Thyroid gland (tissue), 4 donors: ENCODE measurements around the gene HOATZ. TPM values are rescaled to one million over a fixed set of nuclear protein-coding genes. Genes with fewer than 3 reads are reported as not detected.
A peak's percentile ranks its signal among the peaks of the same experiment; 100 is the strongest.

Experiments
- DNase-seq, 2 donors: peaks; one replicate each; pipeline ENCODE4 v3.0.0-alpha.2; 2019
- H3K27ac ChIP-seq, 3 donors: fragments of 200-600 bp; sonication (generic); 1 replicate in 2 of 3; 2 replicates in 1 of 3; pipeline ENCODE4 v1.5.1; 2016 to 2019; ENCODE audit warnings: mild to moderate bottlenecking in 1 of 3, moderate library complexity in 1 of 3
- H3K27me3 ChIP-seq: fragments of 200-600 bp; sonication (generic); one replicate; pipeline ENCODE4 v1.5.1; 2019
- H3K36me3 ChIP-seq, 2 donors: fragments of 200-600 bp; sonication (generic); one replicate each; pipeline ENCODE4 v1.5.1; 2016 to 2019
- H3K4me1 ChIP-seq, 2 donors: fragments of 200-600 bp; sonication (generic); one replicate each; pipeline ENCODE4 v1.5.1; 2017 to 2019
- H3K4me3 ChIP-seq, 3 donors: fragments of 200-600 bp; sonication (generic); replicated peaks in 1 of 3; 1 replicate in 2 of 3; 2 replicates in 1 of 3; pipeline ENCODE4 v1.5.1; 2016; ENCODE audit warnings: mild to moderate bottlenecking in 1 of 3
- H3K9me3 ChIP-seq: fragments of 200-600 bp; sonication (generic); one replicate; pipeline ENCODE4 v1.5.1; 2017
- CTCF ChIP-seq, 6 experiments: fragments of 200-600 bp in 3 of 6; fragments of 450-650 bp in 3 of 6; sonication (generic) in 3 of 6; IDR thresholded peaks; one replicate each; pipeline ENCODE4 v1.5.1; 2016 to 2019; ENCODE audit warnings: antibody characterized with exemption in 6 of 6, mild to moderate bottlenecking in 2 of 6, inconsistent platforms in 1 of 6, moderate library complexity in 1 of 6
- POLR2A ChIP-seq, 2 donors: fragments of 450-650 bp; IDR thresholded peaks; one replicate each; pipeline ENCODE4 v1.6.1; 2017; ENCODE audit warnings: antibody characterized with exemption in 2 of 2, mild to moderate bottlenecking in 2 of 2, moderate library complexity in 1 of 2
- WGBS, 2 donors: methylation state at CpG; one replicate each; pipeline ENCODE4 v1.1.5; 2017; 5-methylcytosine and 5-hydroxymethylcytosine counted together
- intact Hi-C: fragments of 100-400 bp; cut with DNase I; formaldehyde crosslinking; loops from one replicate; pipeline ENCODE4 v1.15.1; 2023
- total RNA-seq, 4 donors: library from RNA; depleted of rRNA; stranded (reverse); fragments of >200 nt; gene quantifications; one replicate each; pipeline ENCODE4 v1.2.3, GENCODE V29; 2016

The HOATZ gene
- total RNA-seq, 4 donors from 2014 or later = not detected

DNA sequence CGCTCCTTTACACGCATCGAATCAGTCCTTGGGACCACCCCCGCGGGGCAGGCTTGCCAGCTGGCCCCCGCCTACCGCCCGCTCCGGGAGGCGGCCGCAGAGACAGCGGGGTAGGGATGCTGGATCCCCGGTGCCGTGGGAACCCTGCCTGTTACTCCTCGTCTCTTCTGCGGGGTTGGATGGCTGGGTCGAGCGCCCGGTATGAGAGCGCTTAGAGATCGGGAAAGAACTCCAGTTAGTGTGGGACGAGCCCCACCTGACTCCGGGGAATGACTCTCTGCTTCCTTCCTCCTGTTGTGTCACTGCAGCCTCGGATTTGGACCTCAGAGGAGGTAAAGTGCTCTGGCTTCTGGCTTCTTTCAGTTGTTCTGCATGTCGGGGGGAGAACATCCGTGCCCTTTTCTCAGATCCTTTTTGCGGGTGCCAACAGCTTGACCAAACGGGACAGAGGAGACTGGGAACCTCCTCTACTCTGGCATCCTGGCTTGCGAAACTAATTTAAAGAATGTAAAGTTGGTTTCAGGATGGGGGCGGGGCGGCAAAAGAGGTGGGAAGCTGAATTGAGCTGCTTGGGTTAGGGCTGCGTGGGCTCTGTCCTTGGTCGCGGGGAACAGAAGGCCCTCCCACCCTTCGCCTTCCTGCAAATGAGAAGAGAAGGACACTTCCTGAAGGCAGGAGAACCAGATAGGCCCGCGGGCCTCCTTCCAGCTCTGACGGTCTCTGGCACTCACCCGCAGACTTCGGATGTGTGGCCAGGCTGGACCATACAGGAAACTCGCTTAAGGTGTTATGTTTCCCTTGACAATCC is 26.9 kb downstream of the HOATZ start:
- WGBS, 2 donors = 10% methylated on average over 27 to 41 of the region's 41 CpGs
- Histone ChIP-seq H3K36me3 (peaks cover 0 to 2% of the 10 kb centered on the region in 2 donors), H3K27me3 (no peaks in the 10 kb centered on the region), H3K4me1 (peaks cover 8 to 20% of the 10 kb centered on the region in 2 donors), H3K4me3 (peak overlapping the region; percentile 25 to 74 (median 39)), H3K27ac (peak overlapping the region; percentile 37 to 89 (median 85)), H3K9me3 (no peaks in the 10 kb centered on the region)
- intact Hi-C loops = no loop called here
- no peak for TF ChIP-seq CTCF (IDR thresholded peaks at IDR 0.05)
- TF ChIP-seq POLR2A (IDR thresholded peaks at IDR 0.05) = no peak
- DNase-seq = peak; percentile 57 to 61

GRCh38 chr11:111542606-111543275 is 28.2 kb downstream of the HOATZ start:
- Histone ChIP-seq H3K36me3 (peaks cover 0 to 4% of the 10 kb centered on the region in 2 donors), H3K27me3 (no peaks in the 10 kb centered on the region), H3K9me3 (no peaks in the 10 kb centered on the region), H3K27ac (peak overlapping the region in 1 of 3 donors; percentile 89), H3K4me1 (peaks cover 8 to 20% of the 10 kb centered on the region in 2 donors), H3K4me3 (no peak overlapping the region)
- 80 to 88% methylated on average over 10 of the region's 10 CpGs for WGBS, 2 donors
- intact Hi-C loops = no loop called here
- no peak for DNase-seq
- TF ChIP-seq POLR2A (IDR thresholded peaks at IDR 0.05) (no peak), CTCF (IDR thresholded peaks at IDR 0.05) (no peak)

- no peak overlapping the region for H3K27ac ChIP-seq
- no peaks in the 10 kb centered on the region for H3K9me3 ChIP-seq
- TF ChIP-seq POLR2A (IDR thresholded peaks at IDR 0.05) (no peak), CTCF (IDR thresholded peaks at IDR 0.05) (no peak)
- H3K4me1 ChIP-seq = no peaks in the 10 kb centered on the region
- no peaks in the 10 kb centered on the region for H3K27me3 ChIP-seq
- H3K4me3 ChIP-seq = no peak overlapping the region
- intact Hi-C loops = no loop called here
- WGBS, 2 donors = 86 to 89% methylated on average over 2 of the region's 2 CpGs
- no peak for DNase-seq
- H3K36me3 ChIP-seq = peaks cover 5 to 9% of the 10 kb centered on the region in 2 donors
These were observed 33.9 kb downstream of the HOATZ start for GRCh38 chr11:111548525-111548924.

- H3K27ac ChIP-seq = no peak overlapping the region
- intact Hi-C loops = no loop called here
- 85 to 86% methylated on average over 11 of the region's 11 CpGs for WGBS, 2 donors
- no peaks in the 10 kb centered on the region for H3K4me1 ChIP-seq
- no peaks in the 10 kb centered on the region for H3K9me3 ChIP-seq
- no peak for DNase-seq
- H3K4me3 ChIP-seq = no peak overlapping the region
- no peaks in the 10 kb centered on the region for H3K27me3 ChIP-seq
- TF ChIP-seq POLR2A (IDR thresholded peaks at IDR 0.05) = no peak
- no peak for TF ChIP-seq CTCF (IDR thresholded peaks at IDR 0.05)
- H3K36me3 ChIP-seq = peaks cover 5 to 9% of the 10 kb centered on the region in 2 donors
These were observed 34.8 kb downstream of the HOATZ start for GRCh38 chr11:111549196-111549868.
